HCT116 (cell line): Measurements from ENCODE around the gene LDLRAD4.

Experiments used
- CEBPB ChIP-seq: IDR thresholded peaks from 2 replicates; pipeline ENCODE4 v1.6.1; 2012; ENCODE audit warnings: low read depth
- CTCF ChIP-seq, 3 experiments: fragments of 200-600 bp in 1 of 3; sonication (generic) in 1 of 3; IDR thresholded peaks in 2 of 3; conservative IDR thresholded peaks in 1 of 3; 2 replicates each; pipeline ENCODE4 v1.5.1; 2012 to 2017; ENCODE audit warnings: low read depth in 2 of 3, low read length in 2 of 3, antibody characterized with exemption in 1 of 3, borderline replicate concordance in 1 of 3, control low read depth in 1 of 3, mild to moderate bottlenecking in 1 of 3, mixed read lengths in 1 of 3, mixed run types in 1 of 3, moderate library complexity in 1 of 3; ENCODE audit not compliant: insufficient read depth in 1 of 3
- EZH2 ChIP-seq: fragments of 200-600 bp; sonication (generic); IDR thresholded peaks from 2 replicates; pipeline ENCODE4 v1.6.1; 2017; ENCODE audit warnings: antibody characterized with exemption, mixed run types
- EZH2phosphoT487 ChIP-seq: fragments of 200-600 bp; IDR thresholded peaks from 2 replicates; pipeline ENCODE4 v1.6.1; 2018; ENCODE audit warnings: antibody characterized with exemption, borderline replicate concordance
- FOSL1 ChIP-seq: IDR thresholded peaks from 2 replicates; pipeline ENCODE4 v1.6.1; 2012; ENCODE audit warnings: low read depth
- MAX ChIP-seq: IDR thresholded peaks from 2 replicates; pipeline ENCODE4 v1.6.1; 2012
- POLR2A ChIP-seq: IDR thresholded peaks from 2 replicates; pipeline ENCODE4 v1.7.0; 2011; ENCODE audit warnings: borderline replicate concordance; ENCODE audit not compliant: insufficient read depth, insufficient read length; ENCODE audit errors: extremely low read depth
- POLR2AphosphoS5 ChIP-seq: IDR thresholded peaks from 2 replicates; pipeline ENCODE4 v1.6.1; 2011; ENCODE audit warnings: mild to moderate bottlenecking, low read depth, low read length, moderate library complexity
- RAD21 ChIP-seq: IDR thresholded peaks from 2 replicates; pipeline ENCODE4 v1.6.1; 2012; ENCODE audit warnings: low read depth, mild to moderate bottlenecking
- SIN3A ChIP-seq: IDR thresholded peaks from 2 replicates; pipeline ENCODE4 v1.6.1; 2012; ENCODE audit warnings: low read depth
- YY1 ChIP-seq: IDR thresholded peaks from 2 replicates; pipeline ENCODE4 v1.6.1; 2011; ENCODE audit warnings: low read length, low read depth, moderate library complexity, mild to moderate bottlenecking; ENCODE audit not compliant: insufficient replicate concordance; ENCODE audit errors: extremely low read depth

DNA sequence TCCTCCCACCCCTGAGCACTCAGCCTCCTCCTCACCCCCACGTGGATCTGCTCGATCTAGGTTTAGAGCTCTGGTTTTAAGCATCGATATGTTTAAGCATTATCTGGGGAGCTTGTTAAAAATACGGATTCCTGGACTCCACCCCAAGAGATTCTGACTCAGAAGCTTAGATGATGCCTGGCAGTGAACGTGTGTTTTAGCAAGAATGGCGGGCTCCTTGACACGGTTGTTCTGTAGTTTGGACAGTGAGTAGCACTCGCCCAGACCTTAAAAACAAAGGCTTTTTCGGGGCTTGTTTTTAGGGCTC, 47.3 kb downstream of the LDLRAD4 start:
- TF ChIP-seq EZH2phosphoT487 (no peak), POLR2A (no peak), CTCF (IDR thresholded peaks at IDR 0.05 in 2 of 3, conservative IDR thresholded peaks at IDR 0.05 in 1 of 3; ENCODE audit: borderline replicate concordance in 1 of 3, insufficient read depth in 1 of 3, low read depth in 2 of 3, low read length in 2 of 3) (no peak), YY1 (no peak), POLR2AphosphoS5 (no peak), SIN3A (no peak), EZH2 (no peak), RAD21 (no peak), FOSL1 (no peak), MAX (no peak), CEBPB (no peak)
